Mucosa of stomach (tissue), 1 donor: ENCODE results near the gene LRP1.

Experiments
- H3K27me3 ChIP-seq: one replicate; pipeline ENCODE4 v1.7.0; 2013; ENCODE audit warnings: mild to moderate bottlenecking, low read length; ENCODE audit not compliant: control insufficient read depth, insufficient read depth
- H3K36me3 ChIP-seq: one replicate; pipeline ENCODE4 v1.7.0; 2013; ENCODE audit warnings: low read length; ENCODE audit not compliant: control insufficient read depth, insufficient read depth
- H3K4me1 ChIP-seq: one replicate; pipeline ENCODE4 v1.7.0; 2013; ENCODE audit warnings: mild to moderate bottlenecking, low read length; ENCODE audit not compliant: control insufficient read depth, insufficient read depth
- H3K4me3 ChIP-seq: one replicate; pipeline ENCODE4 v1.7.0; 2013; ENCODE audit warnings: low read length
- H3K9ac ChIP-seq: one replicate; pipeline ENCODE4 v1.7.0; 2013; ENCODE audit warnings: mild to moderate bottlenecking, low read length, moderate library complexity
- H3K9me3 ChIP-seq: one replicate; pipeline ENCODE4 v1.7.0; 2013; ENCODE audit warnings: mild to moderate bottlenecking, low read length, moderate library complexity; ENCODE audit not compliant: control insufficient read depth
- donor health status: Pancreatic carcinoma.

LRP1 gene

DNA sequence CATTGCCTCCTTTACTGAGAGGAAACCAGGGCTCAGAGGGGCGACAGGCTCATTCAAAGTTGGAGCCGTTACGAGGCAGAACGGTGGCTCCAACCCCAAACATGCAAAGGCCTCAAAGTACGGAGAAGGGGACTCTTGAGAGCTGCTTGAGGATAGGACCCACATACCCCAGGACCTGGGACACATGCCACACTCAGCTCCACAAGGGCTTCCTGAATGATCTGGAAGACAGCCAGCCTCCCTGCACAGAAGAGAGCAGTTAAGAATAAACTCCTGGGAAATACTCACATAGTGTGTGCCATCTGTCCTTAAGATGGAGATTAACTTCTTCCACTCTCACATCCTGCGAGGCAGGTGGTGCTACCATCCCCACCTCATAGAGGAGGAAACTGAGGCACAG lies 61.8 kb downstream of the LRP1 start:
- no peak overlapping the region for H3K4me3 ChIP-seq
- H3K4me1 ChIP-seq: no peaks in the 10 kb centered on the region
- H3K9ac ChIP-seq: no peak overlapping the region
- no peaks in the 10 kb centered on the region for H3K9me3 ChIP-seq
- H3K27me3 ChIP-seq: no peaks in the 10 kb centered on the region
- peaks cover 52% of the 10 kb centered on the region for H3K36me3 ChIP-seq

DNA sequence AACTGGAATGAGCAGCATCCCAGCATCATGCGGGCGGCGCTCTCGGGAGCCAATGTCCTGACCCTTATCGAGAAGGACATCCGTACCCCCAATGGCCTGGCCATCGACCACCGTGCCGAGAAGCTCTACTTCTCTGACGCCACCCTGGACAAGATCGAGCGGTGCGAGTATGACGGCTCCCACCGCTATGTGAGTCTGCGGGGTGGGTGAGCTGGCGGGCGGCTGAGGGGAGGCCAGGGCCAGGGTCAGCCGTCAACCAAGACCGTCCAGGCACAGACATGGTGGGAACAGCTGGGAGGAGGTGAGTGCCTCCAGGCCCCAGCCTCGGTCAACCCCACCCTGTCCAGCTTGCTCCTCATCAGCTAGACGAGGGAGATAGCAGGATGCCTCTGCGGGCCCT lies 62.5 kb downstream of the LRP1 start:
- Histone ChIP-seq H3K36me3 (peaks cover 49% of the 10 kb centered on the region), H3K9ac (no peak overlapping the region), H3K9me3 (no peaks in the 10 kb centered on the region), H3K4me3 (no peak overlapping the region), H3K27me3 (no peaks in the 10 kb centered on the region), H3K4me1 (no peaks in the 10 kb centered on the region)

DNA sequence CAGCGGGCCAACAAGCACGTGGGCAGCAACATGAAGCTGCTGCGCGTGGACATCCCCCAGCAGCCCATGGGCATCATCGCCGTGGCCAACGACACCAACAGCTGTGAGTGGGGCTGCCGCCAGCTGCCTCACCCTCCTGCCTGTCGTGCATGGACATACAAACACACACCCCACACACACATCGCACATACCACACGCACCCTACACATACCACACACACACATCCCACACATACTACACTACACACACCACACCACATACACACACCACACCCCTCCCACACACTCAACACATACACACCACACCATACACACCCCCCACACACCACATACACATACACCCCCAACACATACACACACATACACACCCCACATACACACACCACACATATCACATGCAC lies 63.1 kb downstream of the LRP1 start:
- Histone ChIP-seq H3K4me3 (no peak overlapping the region), H3K36me3 (peaks cover 50% of the 10 kb centered on the region), H3K4me1 (no peaks in the 10 kb centered on the region), H3K9me3 (no peaks in the 10 kb centered on the region), H3K9ac (no peak overlapping the region), H3K27me3 (no peaks in the 10 kb centered on the region)

DNA sequence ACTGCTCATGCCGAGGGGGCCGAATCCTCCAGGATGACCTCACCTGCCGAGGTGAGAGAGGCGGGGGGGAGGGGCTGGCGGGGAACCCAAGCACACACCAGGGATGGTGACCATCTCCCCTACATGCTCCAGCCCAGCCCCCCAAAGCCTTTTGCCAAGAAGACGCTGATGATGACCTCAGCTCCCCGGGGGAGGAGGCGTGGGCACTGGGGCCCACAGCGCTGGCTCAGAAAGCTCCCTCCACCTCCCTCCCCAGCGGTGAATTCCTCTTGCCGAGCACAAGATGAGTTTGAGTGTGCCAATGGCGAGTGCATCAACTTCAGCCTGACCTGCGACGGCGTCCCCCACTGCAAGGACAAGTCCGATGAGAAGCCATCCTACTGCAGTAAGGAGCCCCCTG lies 64.6 kb downstream of the LRP1 start:
- Histone ChIP-seq H3K36me3 (peaks cover 42% of the 10 kb centered on the region), H3K27me3 (no peaks in the 10 kb centered on the region), H3K4me1 (no peaks in the 10 kb centered on the region)

DNA sequence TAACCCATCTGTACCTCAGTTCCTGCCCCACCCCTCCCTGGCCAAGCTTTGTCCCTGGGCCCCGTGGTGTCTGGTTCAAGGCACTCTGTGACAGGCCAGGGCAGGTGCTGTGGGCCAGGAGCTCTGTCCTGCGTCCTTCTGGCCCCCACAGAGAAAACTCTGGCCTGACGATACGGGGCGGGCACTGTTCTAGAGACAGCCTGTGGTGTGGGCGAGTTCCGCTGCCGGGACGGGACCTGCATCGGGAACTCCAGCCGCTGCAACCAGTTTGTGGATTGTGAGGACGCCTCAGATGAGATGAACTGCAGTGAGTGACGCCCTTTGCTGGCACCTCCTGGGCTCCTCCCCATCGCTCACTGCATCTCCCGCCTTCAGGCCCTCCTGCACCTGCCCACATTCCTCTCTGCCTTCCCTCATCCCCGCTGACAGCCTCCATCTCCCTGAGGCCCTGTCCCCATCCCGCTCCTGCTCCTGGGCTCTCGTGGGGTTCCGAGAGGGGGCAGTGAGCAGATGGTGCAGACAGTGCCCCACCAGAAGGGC lies 65.5 kb downstream of the LRP1 start:
- Histone ChIP-seq H3K9me3 (no peaks in the 10 kb centered on the region), H3K36me3 (peaks cover 45% of the 10 kb centered on the region), H3K4me1 (no peaks in the 10 kb centered on the region), H3K9ac (no peak overlapping the region), H3K4me3 (no peak overlapping the region), H3K27me3 (no peaks in the 10 kb centered on the region)

More for the DNA sequence above, 64.6 kb downstream of the LRP1 start:
- H3K9ac ChIP-seq: no peak overlapping the region
- H3K4me3 ChIP-seq: no peak overlapping the region
- H3K9me3 ChIP-seq: no peaks in the 10 kb centered on the region

DNA sequence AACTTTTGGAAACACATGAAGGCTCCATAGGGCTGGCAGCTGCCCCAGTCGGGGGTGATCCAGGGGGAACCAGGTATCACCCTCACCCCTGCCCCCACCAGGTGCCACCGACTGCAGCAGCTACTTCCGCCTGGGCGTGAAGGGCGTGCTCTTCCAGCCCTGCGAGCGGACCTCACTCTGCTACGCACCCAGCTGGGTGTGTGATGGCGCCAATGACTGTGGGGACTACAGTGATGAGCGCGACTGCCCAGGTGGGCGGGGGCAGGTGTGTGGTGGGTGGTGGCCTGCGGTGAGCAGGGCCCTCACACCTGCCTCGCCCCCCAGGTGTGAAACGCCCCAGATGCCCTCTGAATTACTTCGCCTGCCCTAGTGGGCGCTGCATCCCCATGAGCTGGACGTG lies 66.0 kb downstream of the LRP1 start:
- Histone ChIP-seq H3K9me3 (no peaks in the 10 kb centered on the region), H3K4me1 (no peaks in the 10 kb centered on the region), H3K4me3 (no peak overlapping the region), H3K9ac (no peak overlapping the region), H3K36me3 (peaks cover 47% of the 10 kb centered on the region), H3K27me3 (no peaks in the 10 kb centered on the region)

DNA sequence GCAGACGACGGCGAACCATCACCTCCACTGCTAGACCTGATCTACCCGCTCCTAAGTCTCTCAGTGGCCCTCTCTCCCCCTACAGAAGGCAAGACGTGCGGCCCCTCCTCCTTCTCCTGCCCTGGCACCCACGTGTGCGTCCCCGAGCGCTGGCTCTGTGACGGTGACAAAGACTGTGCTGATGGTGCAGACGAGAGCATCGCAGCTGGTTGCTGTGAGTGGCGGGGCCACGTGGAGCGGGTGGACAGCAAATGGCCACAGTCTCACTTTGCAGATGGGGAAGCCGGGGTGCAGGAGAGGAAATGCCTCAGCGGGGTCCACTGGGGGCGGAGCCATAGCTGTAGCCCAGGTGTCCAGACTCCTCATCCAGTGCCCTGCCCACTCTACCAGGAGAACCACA lies 66.9 kb downstream of the LRP1 start:
- no peaks in the 10 kb centered on the region for H3K9me3 ChIP-seq
- no peak overlapping the region for H3K9ac ChIP-seq
- no peaks in the 10 kb centered on the region for H3K4me1 ChIP-seq
- no peaks in the 10 kb centered on the region for H3K27me3 ChIP-seq
- H3K4me3 ChIP-seq: no peak overlapping the region
- peaks cover 43% of the 10 kb centered on the region for H3K36me3 ChIP-seq

DNA sequence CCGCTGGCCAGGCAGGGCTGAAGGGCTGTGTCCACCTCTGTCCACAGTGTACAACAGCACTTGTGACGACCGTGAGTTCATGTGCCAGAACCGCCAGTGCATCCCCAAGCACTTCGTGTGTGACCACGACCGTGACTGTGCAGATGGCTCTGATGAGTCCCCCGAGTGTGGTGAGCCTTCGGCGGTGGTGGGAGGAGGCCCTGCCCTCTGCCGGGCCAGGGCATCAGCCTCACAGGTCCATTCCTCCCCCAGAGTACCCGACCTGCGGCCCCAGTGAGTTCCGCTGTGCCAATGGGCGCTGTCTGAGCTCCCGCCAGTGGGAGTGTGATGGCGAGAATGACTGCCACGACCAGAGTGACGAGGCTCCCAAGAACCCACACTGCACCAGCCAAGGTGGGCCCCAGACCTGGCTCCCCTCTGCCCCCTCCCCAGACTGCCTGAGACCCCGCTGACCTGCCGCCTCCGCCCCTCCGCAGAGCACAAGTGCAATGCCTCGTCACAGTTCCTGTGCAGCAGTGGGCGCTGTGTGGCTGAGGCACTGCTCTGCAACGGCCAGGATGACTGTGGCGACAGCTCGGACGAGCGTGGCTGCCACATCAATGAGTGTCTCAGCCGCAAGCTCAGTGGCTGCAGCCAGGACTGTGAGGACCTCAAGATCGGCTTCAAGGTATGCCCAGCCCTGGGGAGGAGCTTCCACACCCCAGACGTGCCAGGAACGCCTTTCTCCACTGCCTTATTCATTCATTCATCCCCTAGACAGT lies 67.5 kb downstream of the LRP1 start:
- no peaks in the 10 kb centered on the region for H3K27me3 ChIP-seq
- H3K4me1 ChIP-seq: no peaks in the 10 kb centered on the region
- H3K9ac ChIP-seq: no peak overlapping the region
- H3K36me3 ChIP-seq: peaks cover 41% of the 10 kb centered on the region
- H3K4me3 ChIP-seq: no peak overlapping the region
- H3K9me3 ChIP-seq: no peaks in the 10 kb centered on the region

DNA sequence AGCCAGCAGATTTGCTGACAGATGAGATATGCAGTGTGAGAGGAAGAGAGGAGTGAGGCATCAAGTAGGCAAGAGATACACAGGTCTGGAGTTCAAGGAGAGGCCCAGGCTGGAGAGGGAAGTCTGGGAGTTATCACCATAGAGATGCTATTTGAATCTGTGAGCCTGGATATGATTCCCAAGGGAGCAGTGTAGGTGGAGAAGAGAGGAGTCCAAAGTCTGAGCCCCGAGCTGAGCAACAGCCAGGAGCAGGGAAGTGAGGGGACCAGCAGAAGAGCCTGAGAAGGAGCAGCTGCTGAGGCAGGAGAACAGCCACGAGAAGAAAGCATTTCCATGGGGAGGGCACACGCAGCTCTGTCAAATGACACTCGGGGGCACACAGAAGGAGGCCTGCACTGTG lies 68.2 kb downstream of the LRP1 start:
- Histone ChIP-seq H3K36me3 (peaks cover 40% of the 10 kb centered on the region), H3K4me1 (no peaks in the 10 kb centered on the region), H3K4me3 (no peak overlapping the region), H3K9ac (no peak overlapping the region), H3K27me3 (no peaks in the 10 kb centered on the region), H3K9me3 (no peaks in the 10 kb centered on the region)

DNA sequence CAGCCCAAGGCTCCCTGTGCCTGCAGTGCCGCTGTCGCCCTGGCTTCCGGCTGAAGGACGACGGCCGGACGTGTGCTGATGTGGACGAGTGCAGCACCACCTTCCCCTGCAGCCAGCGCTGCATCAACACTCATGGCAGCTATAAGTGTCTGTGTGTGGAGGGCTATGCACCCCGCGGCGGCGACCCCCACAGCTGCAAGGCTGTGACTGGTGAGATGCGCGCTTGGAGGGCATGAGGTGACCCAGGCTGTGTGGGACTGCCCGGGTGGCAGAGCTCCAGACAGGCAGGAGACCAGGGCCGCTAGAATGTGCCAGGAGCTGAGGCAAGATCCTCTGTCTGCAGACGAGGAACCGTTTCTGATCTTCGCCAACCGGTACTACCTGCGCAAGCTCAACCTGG lies 68.7 kb downstream of the LRP1 start:
- no peak overlapping the region for H3K9ac ChIP-seq
- no peaks in the 10 kb centered on the region for H3K9me3 ChIP-seq
- peaks cover 34% of the 10 kb centered on the region for H3K36me3 ChIP-seq
- H3K4me3 ChIP-seq: no peak overlapping the region
- no peaks in the 10 kb centered on the region for H3K27me3 ChIP-seq
- no peaks in the 10 kb centered on the region for H3K4me1 ChIP-seq

DNA sequence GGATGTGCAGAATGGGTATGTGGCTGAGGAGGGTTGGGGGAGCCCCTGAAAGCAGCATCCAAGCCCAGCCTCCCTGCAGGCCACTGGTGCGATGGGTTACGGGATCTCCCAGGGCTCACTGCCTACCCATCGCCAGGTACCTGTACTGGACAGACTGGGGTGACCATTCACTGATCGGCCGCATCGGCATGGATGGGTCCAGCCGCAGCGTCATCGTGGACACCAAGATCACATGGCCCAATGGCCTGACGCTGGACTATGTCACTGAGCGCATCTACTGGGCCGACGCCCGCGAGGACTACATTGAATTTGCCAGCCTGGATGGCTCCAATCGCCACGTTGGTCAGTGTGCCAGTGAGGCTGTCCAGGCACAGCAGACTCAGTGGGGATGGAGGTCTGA lies 70.0 kb downstream of the LRP1 start:
- H3K9ac ChIP-seq: no peak overlapping the region
- no peak overlapping the region for H3K4me3 ChIP-seq
- peaks cover 26% of the 10 kb centered on the region for H3K36me3 ChIP-seq
- no peaks in the 10 kb centered on the region for H3K27me3 ChIP-seq
- H3K4me1 ChIP-seq: no peaks in the 10 kb centered on the region
- no peaks in the 10 kb centered on the region for H3K9me3 ChIP-seq

DNA sequence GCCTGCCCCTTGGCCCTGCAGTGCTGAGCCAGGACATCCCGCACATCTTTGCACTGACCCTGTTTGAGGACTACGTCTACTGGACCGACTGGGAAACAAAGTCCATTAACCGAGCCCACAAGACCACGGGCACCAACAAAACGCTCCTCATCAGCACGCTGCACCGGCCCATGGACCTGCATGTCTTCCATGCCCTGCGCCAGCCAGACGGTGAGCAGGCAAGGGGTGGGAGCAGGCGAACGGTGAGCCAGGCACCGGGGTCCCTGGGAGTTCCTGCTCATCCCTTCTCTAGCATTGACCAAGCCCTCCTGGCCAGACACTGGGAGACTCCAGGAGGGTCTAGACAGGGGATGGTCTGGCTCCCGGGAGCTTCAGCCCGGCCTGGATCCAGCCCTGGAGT lies 70.9 kb downstream of the LRP1 start:
- H3K9ac ChIP-seq: no peak overlapping the region
- no peaks in the 10 kb centered on the region for H3K4me1 ChIP-seq
- H3K4me3 ChIP-seq: no peak overlapping the region
- no peaks in the 10 kb centered on the region for H3K9me3 ChIP-seq
- H3K36me3 ChIP-seq: peaks cover 22% of the 10 kb centered on the region
- no peaks in the 10 kb centered on the region for H3K27me3 ChIP-seq

DNA sequence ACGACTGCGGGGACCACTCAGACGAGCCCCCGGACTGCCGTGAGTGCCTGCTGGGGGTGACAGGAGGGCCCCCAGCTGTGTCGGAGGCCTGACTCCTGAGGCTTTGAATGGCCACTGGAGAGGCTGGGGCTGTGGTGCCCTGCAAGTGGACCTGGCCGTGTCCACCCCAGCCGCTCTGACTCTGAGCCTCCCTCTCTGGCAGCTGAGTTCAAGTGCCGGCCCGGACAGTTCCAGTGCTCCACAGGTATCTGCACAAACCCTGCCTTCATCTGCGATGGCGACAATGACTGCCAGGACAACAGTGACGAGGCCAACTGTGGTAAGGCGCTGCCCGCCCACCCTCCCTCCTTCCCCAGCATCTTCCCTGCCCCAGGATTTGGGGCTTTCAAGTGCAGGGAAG lies 72.2 kb downstream of the LRP1 start:
- Histone ChIP-seq H3K9me3 (no peaks in the 10 kb centered on the region), H3K27me3 (no peaks in the 10 kb centered on the region), H3K4me3 (no peak overlapping the region), H3K4me1 (no peaks in the 10 kb centered on the region), H3K9ac (no peak overlapping the region), H3K36me3 (peaks cover 17% of the 10 kb centered on the region)
